Mononuclear cell (primary cell): ENCODE data around the gene CCDC30. TPM values are rescaled to one million over a fixed set of nuclear protein-coding genes. Genes with fewer than 3 reads are reported as not detected.
"Not testable (repeated sequence)": the region's sequence is repeated elsewhere in the genome, so short reads cannot be mapped to it uniquely, and the experiment has no call there.

ENCODE experiments used
- H3K27me3 ChIP-seq: 2 replicates; pipeline ENCODE4 v1.6.0; 2011; ENCODE audit warnings: low read length, control low read depth; ENCODE audit not compliant: insufficient read depth
- H3K4me1 ChIP-seq: 2 replicates; pipeline ENCODE4 v1.5.1; 2011; ENCODE audit warnings: mild to moderate bottlenecking, low read length, control low read depth; ENCODE audit not compliant: insufficient read depth
- H3K4me3 ChIP-seq: 2 replicates; pipeline ENCODE4 v1.5.1; 2011; ENCODE audit warnings: mild to moderate bottlenecking, low read length, moderate library complexity
- H3K9me3 ChIP-seq: 2 replicates; pipeline ENCODE4 v1.5.1; 2011; ENCODE audit warnings: low read depth, mild to moderate bottlenecking, control low read depth, low read length
- total RNA-seq: library from RNA; depleted of rRNA; stranded (reverse); fragments of >200 nt; gene quantifications from one replicate; pipeline ENCODE4 v1.2.3, GENCODE V29; 2012

CCDC30 gene
- total RNA-seq, 1 donor = 2.3 TPM

GRCh38 chr1:42620307-42620706 is 157.2 kb downstream of the CCDC30 start:
- H3K27me3 ChIP-seq = no peaks in the 10 kb centered on the region
- no peaks in the 10 kb centered on the region for H3K9me3 ChIP-seq
- no peaks in the 10 kb centered on the region for H3K4me1 ChIP-seq
- no peak overlapping the region for H3K4me3 ChIP-seq

GRCh38 chr1:42621180-42621579 is 158.1 kb downstream of the CCDC30 start:
- not testable (repeated sequence) for H3K4me3 ChIP-seq, H3K27me3 ChIP-seq, H3K4me1 ChIP-seq, H3K9me3 ChIP-seq

GRCh38 chr1:42627205-42627604 is 164.1 kb downstream of the CCDC30 start:
- H3K4me3 ChIP-seq, H3K9me3 ChIP-seq, H3K4me1 ChIP-seq, H3K27me3 ChIP-seq: not testable (repeated sequence)

GRCh38 chr1:42639116-42639515 is 176.0 kb downstream of the CCDC30 start:
- H3K9me3 ChIP-seq = no peaks in the 10 kb centered on the region
- no peak overlapping the region for H3K4me3 ChIP-seq
- no peaks in the 10 kb centered on the region for H3K4me1 ChIP-seq
- no peaks in the 10 kb centered on the region for H3K27me3 ChIP-seq

GRCh38 chr1:42646056-42646455 is 183.0 kb downstream of the CCDC30 start:
- Histone ChIP-seq H3K9me3 (no peaks in the 10 kb centered on the region), H3K4me3 (no peak overlapping the region), H3K27me3 (no peaks in the 10 kb centered on the region), H3K4me1 (no peaks in the 10 kb centered on the region)

- Histone ChIP-seq H3K4me3 (no peak overlapping the region), H3K27me3 (no peaks in the 10 kb centered on the region), H3K4me1 (peaks cover 20% of the 10 kb centered on the region), H3K9me3 (no peaks in the 10 kb centered on the region)
Observed at GRCh38 chr1:42657201-42657600, 194.1 kb downstream of the CCDC30 start.

GRCh38 chr1:42657981-42658876 is 195.1 kb downstream of the CCDC30 start, which contains the start of gene PPIH:
TSS of gene PPIH (plus strand) at chr1:42658423. CDS start at chr1:42658447, 24 bp downstream.
- peak within 1 kb of the TSS; percentile 74 for H3K4me3 ChIP-seq
- H3K27me3 ChIP-seq = no peaks in the 10 kb centered on the region
- no peaks in the 10 kb centered on the region for H3K9me3 ChIP-seq
- peaks cover 20% of the 10 kb centered on the region for H3K4me1 ChIP-seq

GRCh38 chr1:42658877-42659337 is 195.8 kb downstream of the CCDC30 start:
- H3K4me3 ChIP-seq = peak overlapping the region; percentile 74
- H3K27me3 ChIP-seq = no peaks in the 10 kb centered on the region
- H3K9me3 ChIP-seq = no peaks in the 10 kb centered on the region
- peaks cover 20% of the 10 kb centered on the region for H3K4me1 ChIP-seq

- Histone ChIP-seq H3K4me1 (peaks cover 20% of the 10 kb centered on the region), H3K4me3 (no peak overlapping the region), H3K9me3 (no peaks in the 10 kb centered on the region), H3K27me3 (no peaks in the 10 kb centered on the region)
Observed at GRCh38 chr1:42660907-42661500, 197.9 kb downstream of the CCDC30 start.

- Histone ChIP-seq H3K4me3 (no peak overlapping the region), H3K9me3 (no peaks in the 10 kb centered on the region), H3K27me3 (no peaks in the 10 kb centered on the region), H3K4me1 (no peaks in the 10 kb centered on the region)
Observed at GRCh38 chr1:42669936-42670335, 206.8 kb downstream of the CCDC30 start.

- Histone ChIP-seq H3K4me1 (no peaks in the 10 kb centered on the region), H3K9me3 (no peaks in the 10 kb centered on the region), H3K27me3 (no peaks in the 10 kb centered on the region), H3K4me3 (no peak overlapping the region)
Observed at GRCh38 chr1:42670425-42670824, 207.3 kb downstream of the CCDC30 start.

- H3K4me1 ChIP-seq = no peaks in the 10 kb centered on the region
- H3K9me3 ChIP-seq = no peaks in the 10 kb centered on the region
- H3K27me3 ChIP-seq = no peaks in the 10 kb centered on the region
- H3K4me3 ChIP-seq = no peak overlapping the region
Observed at GRCh38 chr1:42674214-42674613, 211.1 kb downstream of the CCDC30 start.

GRCh38 chr1:42674682-42675081 is 211.6 kb downstream of the CCDC30 start:
- H3K4me1 ChIP-seq = no peaks in the 10 kb centered on the region
- no peaks in the 10 kb centered on the region for H3K9me3 ChIP-seq
- H3K4me3 ChIP-seq = no peak overlapping the region
- no peaks in the 10 kb centered on the region for H3K27me3 ChIP-seq

GRCh38 chr1:42675467-42675866 is 212.4 kb downstream of the CCDC30 start:
- Histone ChIP-seq H3K9me3 (no peaks in the 10 kb centered on the region), H3K27me3 (no peaks in the 10 kb centered on the region), H3K4me1 (peaks cover 1% of the 10 kb centered on the region), H3K4me3 (no peak overlapping the region)

GRCh38 chr1:42676534-42677087 is 213.5 kb downstream of the CCDC30 start:
- H3K4me1 ChIP-seq = peaks cover 10% of the 10 kb centered on the region
- no peaks in the 10 kb centered on the region for H3K27me3 ChIP-seq
- no peak overlapping the region for H3K4me3 ChIP-seq
- no peaks in the 10 kb centered on the region for H3K9me3 ChIP-seq
